Measurements from ENCODE around the gene APEX1. TPM values are rescaled to one million over a fixed set of nuclear protein-coding genes. Genes with fewer than 3 reads are reported as not detected.
"Not testable (repeated sequence)": the region's sequence is repeated elsewhere in the genome, so short reads cannot be mapped to it uniquely, and the experiment has no call there.

The APEX1 gene
- total RNA-seq, 3 donors from 2014 or later, result 83.9 to 115 (median 93.8) TPM

GRCh38 chr14:20498622-20499021, 43.6 kb downstream of the APEX1 start:
- DNase-seq (no peak), ATAC-seq (no peak)
- Histone ChIP-seq H3K4me3 (no peak overlapping the region), H3K36me3 (ENCODE audit: low read depth) (no peaks in the 10 kb centered on the region), H3K9me3 (no peaks in the 10 kb centered on the region), H3K4me1 (ENCODE audit: low read depth) (no peaks in the 10 kb centered on the region)
- intact Hi-C loops (cut with DNase I, micrococcal nuclease), result no loop called here
- no peak for TF ChIP-seq CTCF (IDR thresholded peaks at IDR 0.05)

GRCh38 chr14:20499108-20499507, 44.1 kb downstream of the APEX1 start:
- Histone ChIP-seq H3K36me3 (ENCODE audit: low read depth) (no peaks in the 10 kb centered on the region), H3K9me3 (no peaks in the 10 kb centered on the region), H3K4me3 (no peak overlapping the region), H3K4me1 (ENCODE audit: low read depth) (no peaks in the 10 kb centered on the region)
- TF ChIP-seq CTCF (IDR thresholded peaks at IDR 0.05), result no peak
- DNase-seq (no peak), ATAC-seq (no peak)
- intact Hi-C loops (cut with DNase I, micrococcal nuclease), result no loop called here

DNA sequence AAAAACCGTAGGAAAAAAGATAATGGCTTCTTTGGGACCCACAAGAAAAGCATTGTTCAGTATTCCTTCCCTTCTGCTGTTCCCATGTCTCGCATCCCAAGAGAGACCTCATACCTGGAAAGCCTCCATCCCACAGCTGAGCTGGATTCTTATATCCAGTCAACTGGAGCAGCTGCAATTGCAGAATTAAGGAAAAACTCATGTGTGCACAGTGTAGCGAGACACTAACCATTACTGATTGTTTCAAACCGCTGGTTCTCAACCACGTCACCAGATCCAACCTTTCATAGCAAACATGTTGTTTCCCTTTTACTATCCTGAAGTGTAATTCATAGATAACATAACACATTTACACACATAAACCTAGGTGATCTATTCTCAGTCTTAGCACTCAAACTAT, 44.9 kb downstream of the APEX1 start:
- no peak for ATAC-seq
- intact Hi-C loops (cut with DNase I, micrococcal nuclease), result no loop called here
- Histone ChIP-seq H3K4me1 (ENCODE audit: low read depth) (no peaks in the 10 kb centered on the region), H3K36me3 (ENCODE audit: low read depth) (no peaks in the 10 kb centered on the region), H3K9me3 (no peaks in the 10 kb centered on the region), H3K4me3 (no peak overlapping the region)
- no peak for DNase-seq
- TF ChIP-seq CTCF (IDR thresholded peaks at IDR 0.05), result no peak

GRCh38 chr14:20501346-20501745, 46.3 kb downstream of the APEX1 start:
- Histone ChIP-seq H3K4me3 (no peak overlapping the region), H3K9me3 (no peaks in the 10 kb centered on the region), H3K4me1 (ENCODE audit: low read depth) (no peaks in the 10 kb centered on the region), H3K36me3 (ENCODE audit: low read depth) (no peaks in the 10 kb centered on the region)
- TF ChIP-seq CTCF (IDR thresholded peaks at IDR 0.05), result no peak
- ATAC-seq (no peak), DNase-seq (no peak)
- intact Hi-C loops (cut with DNase I, micrococcal nuclease), result no loop called here

GRCh38 chr14:20503898-20504297, 48.9 kb downstream of the APEX1 start:
- DNase-seq, result peak in 1 of 3 donors; percentile 7
- TF ChIP-seq CTCF (IDR thresholded peaks at IDR 0.05), result no peak
- Histone ChIP-seq H3K4me3 (no peak overlapping the region), H3K36me3 (ENCODE audit: low read depth) (no peaks in the 10 kb centered on the region), H3K9me3 (no peaks in the 10 kb centered on the region), H3K4me1 (ENCODE audit: low read depth) (no peaks in the 10 kb centered on the region)
- intact Hi-C loops (cut with DNase I, micrococcal nuclease), result no loop called here
- ATAC-seq, result no peak

DNA sequence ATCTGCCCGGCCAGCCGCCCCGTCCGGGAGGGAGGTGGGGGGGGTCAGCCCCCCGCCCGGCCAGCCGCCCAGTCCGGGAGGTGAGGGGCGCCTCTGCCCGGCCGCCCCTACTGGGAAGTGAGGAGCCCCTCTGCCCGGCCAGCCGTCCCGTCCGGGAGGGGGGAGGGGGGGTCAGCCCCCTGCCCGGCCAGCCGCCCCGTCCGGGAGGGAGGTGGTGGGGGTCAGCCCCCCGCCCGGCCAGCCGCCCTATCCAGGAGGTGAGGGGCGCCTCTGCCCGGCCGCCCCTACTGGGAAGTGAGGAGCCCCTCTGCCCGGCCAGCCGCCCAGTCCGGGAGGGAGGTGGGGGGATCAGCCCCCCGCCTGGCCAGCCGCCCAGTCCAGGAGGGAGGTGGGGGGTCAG, 51.2 kb downstream of the APEX1 start:
- ATAC-seq; H3K4me3 ChIP-seq; H3K4me1 ChIP-seq (ENCODE audit: low read depth): not testable (repeated sequence)

DNA sequence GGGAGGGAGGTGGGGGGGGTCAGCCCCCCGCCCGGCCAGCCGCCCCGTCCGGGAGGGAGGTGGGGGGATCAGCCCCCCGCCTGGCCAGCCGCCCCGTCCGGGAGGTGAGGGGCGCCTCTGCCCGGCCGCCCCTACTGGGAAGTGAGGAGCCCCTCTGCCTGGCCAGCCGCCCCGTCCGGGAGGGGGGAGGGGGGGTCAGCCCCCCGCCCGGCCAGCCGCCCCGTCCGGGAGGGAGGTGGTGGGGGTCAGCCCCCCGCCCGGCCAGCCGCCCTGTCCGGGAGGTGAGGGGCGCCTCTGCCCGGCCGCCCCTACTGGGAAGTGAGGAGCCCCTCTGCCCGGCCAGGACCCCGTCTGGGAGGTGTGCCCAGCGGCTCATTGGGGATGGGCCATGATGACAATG, 51.7 kb downstream of the APEX1 start:
- H3K4me3 ChIP-seq; H3K36me3 ChIP-seq (ENCODE audit: low read depth); H3K9me3 ChIP-seq; intact Hi-C loops (cut with DNase I, micrococcal nuclease); ATAC-seq; H3K4me1 ChIP-seq (ENCODE audit: low read depth); DNase-seq: not testable (repeated sequence)

More for the DNA sequence above, 51.2 kb downstream of the APEX1 start:
- H3K9me3 ChIP-seq; intact Hi-C loops (cut with DNase I, micrococcal nuclease); H3K36me3 ChIP-seq (ENCODE audit: low read depth); DNase-seq: not testable (repeated sequence)
